ENCODE data around the gene CRKL. TPM values are rescaled to one million over a fixed set of nuclear protein-coding genes. Genes with fewer than 3 reads are reported as not detected.

CRKL gene
- total RNA-seq, 2 experiments from 2014 or later: 57.7 to 70.9 TPM

- no peaks in the 10 kb centered on the region for H3K9me2 ChIP-seq (ENCODE audit: insufficient read depth, low read length)
- ChIA-PET POLR2A (no interaction called here), CTCF (ENCODE audit: unreplicated experiment) (no interaction called here)
- H3K27ac ChIP-seq (ENCODE audit: low read depth, low read length, poor library complexity, severe bottlenecking): no peak overlapping the region
- no peaks in the 10 kb centered on the region for H3K9me3 ChIP-seq (ENCODE audit: low read length)
- H3K79me2 ChIP-seq (ENCODE audit: insufficient read depth, low read depth, low read length): no peaks in the 10 kb centered on the region
- no peak overlapping the region for H3K4me2 ChIP-seq (ENCODE audit: low read length)
- H3K4me1 ChIP-seq (ENCODE audit: insufficient read depth, low read length, poor library complexity, severe bottlenecking): no peaks in the 10 kb centered on the region
- H3K36me3 ChIP-seq (ENCODE audit: insufficient read depth, low read length): no peaks in the 10 kb centered on the region
- BruUV-seq (replicated peaks): no TSS peak
- no peak overlapping the region for H2AFZ ChIP-seq (ENCODE audit: low read length)
- no peaks in the 10 kb centered on the region for H4K20me1 ChIP-seq (ENCODE audit: insufficient read depth, low read length)
- H3K4me3 ChIP-seq (ENCODE audit: low read depth, low read length, poor library complexity, severe bottlenecking): no peak overlapping the region
- TF ChIP-seq EZH2phosphoT487 (IDR thresholded peaks at IDR 0.05; ENCODE audit: borderline replicate concordance, low read depth, low read length) (no peak), CTCF (conservative IDR thresholded peaks at IDR 0.05; ENCODE audit: low read length) (no peak)
- intact Hi-C loops (cut with micrococcal nuclease; ENCODE audit: unreplicated experiment): no loop called here
- DNase-seq (ENCODE audit: low spot score): no peak
These were observed 43.4 kb downstream of the CRKL start for GRCh38 chr22:20960609-20961008.

- Histone ChIP-seq H3K4me1 (ENCODE audit: insufficient read depth, low read length, poor library complexity, severe bottlenecking) (no peaks in the 10 kb centered on the region), H3K9me2 (ENCODE audit: insufficient read depth, low read length) (no peaks in the 10 kb centered on the region), H2AFZ (ENCODE audit: low read length) (no peak overlapping the region), H3K4me3 (ENCODE audit: low read depth, low read length, poor library complexity, severe bottlenecking) (no peak overlapping the region), H3K4me2 (ENCODE audit: low read length) (no peak overlapping the region), H3K36me3 (ENCODE audit: insufficient read depth, low read length) (no peaks in the 10 kb centered on the region), H3K79me2 (ENCODE audit: insufficient read depth, low read depth, low read length) (no peaks in the 10 kb centered on the region), H4K20me1 (ENCODE audit: insufficient read depth, low read length) (no peaks in the 10 kb centered on the region), H3K27ac (ENCODE audit: low read depth, low read length, poor library complexity, severe bottlenecking) (no peak overlapping the region), H3K9me3 (ENCODE audit: low read length) (no peaks in the 10 kb centered on the region)
- ChIA-PET CTCF (ENCODE audit: unreplicated experiment) (no interaction called here), POLR2A (no interaction called here)
- BruUV-seq (replicated peaks): no TSS peak
- no peak for DNase-seq (ENCODE audit: low spot score)
- no peak for TF ChIP-seq EZH2phosphoT487 (IDR thresholded peaks at IDR 0.05; ENCODE audit: borderline replicate concordance, low read depth, low read length)
- no peak for TF ChIP-seq CTCF (conservative IDR thresholded peaks at IDR 0.05; ENCODE audit: low read length)
- intact Hi-C loops (cut with micrococcal nuclease; ENCODE audit: unreplicated experiment): no loop called here
These were observed 45.3 kb downstream of the CRKL start for GRCh38 chr22:20962491-20962945.

- H3K4me2 ChIP-seq (ENCODE audit: low read length): no peak overlapping the region
- intact Hi-C loops (cut with micrococcal nuclease; ENCODE audit: unreplicated experiment): no loop called here
- CTCF ChIA-PET (ENCODE audit: unreplicated experiment): no interaction called here
- no peaks in the 10 kb centered on the region for H3K9me2 ChIP-seq (ENCODE audit: insufficient read depth, low read length)
- no peak for DNase-seq (ENCODE audit: low spot score)
- H3K79me2 ChIP-seq (ENCODE audit: insufficient read depth, low read depth, low read length): no peaks in the 10 kb centered on the region
- H3K36me3 ChIP-seq (ENCODE audit: insufficient read depth, low read length): no peaks in the 10 kb centered on the region
- H3K27ac ChIP-seq (ENCODE audit: low read depth, low read length, poor library complexity, severe bottlenecking): no peak overlapping the region
- POLR2A ChIA-PET: interaction anchor here (0.6 kb wide), 1 partner anchor 220 kb away, joined by 3 read pairs; no protein-coding TSS in a partner anchor
- no TSS peak for BruUV-seq (replicated peaks)
- no peaks in the 10 kb centered on the region for H3K9me3 ChIP-seq (ENCODE audit: low read length)
- H3K4me1 ChIP-seq (ENCODE audit: insufficient read depth, low read length, poor library complexity, severe bottlenecking): peaks cover 5% of the 10 kb centered on the region
- H2AFZ ChIP-seq (ENCODE audit: low read length): no peak overlapping the region
- no peaks in the 10 kb centered on the region for H4K20me1 ChIP-seq (ENCODE audit: insufficient read depth, low read length)
- TF ChIP-seq EZH2phosphoT487 (IDR thresholded peaks at IDR 0.05; ENCODE audit: borderline replicate concordance, low read depth, low read length) (no peak), CTCF (conservative IDR thresholded peaks at IDR 0.05; ENCODE audit: low read length) (no peak)
- no peak overlapping the region for H3K4me3 ChIP-seq (ENCODE audit: low read depth, low read length, poor library complexity, severe bottlenecking)
These were observed 46.2 kb downstream of the CRKL start for GRCh38 chr22:20963201-20964052.
